Activated CD4-positive, CD25-positive, alpha-beta regulatory T cell (primary cell): ENCODE data around the gene MUC2.

ENCODE experiments used
- DNase-seq, 4 experiments: peaks; one replicate each; lab custom pipeline; 2025; lab: John Stamatoyannopoulos, UW

Gene MUC2

DNA sequence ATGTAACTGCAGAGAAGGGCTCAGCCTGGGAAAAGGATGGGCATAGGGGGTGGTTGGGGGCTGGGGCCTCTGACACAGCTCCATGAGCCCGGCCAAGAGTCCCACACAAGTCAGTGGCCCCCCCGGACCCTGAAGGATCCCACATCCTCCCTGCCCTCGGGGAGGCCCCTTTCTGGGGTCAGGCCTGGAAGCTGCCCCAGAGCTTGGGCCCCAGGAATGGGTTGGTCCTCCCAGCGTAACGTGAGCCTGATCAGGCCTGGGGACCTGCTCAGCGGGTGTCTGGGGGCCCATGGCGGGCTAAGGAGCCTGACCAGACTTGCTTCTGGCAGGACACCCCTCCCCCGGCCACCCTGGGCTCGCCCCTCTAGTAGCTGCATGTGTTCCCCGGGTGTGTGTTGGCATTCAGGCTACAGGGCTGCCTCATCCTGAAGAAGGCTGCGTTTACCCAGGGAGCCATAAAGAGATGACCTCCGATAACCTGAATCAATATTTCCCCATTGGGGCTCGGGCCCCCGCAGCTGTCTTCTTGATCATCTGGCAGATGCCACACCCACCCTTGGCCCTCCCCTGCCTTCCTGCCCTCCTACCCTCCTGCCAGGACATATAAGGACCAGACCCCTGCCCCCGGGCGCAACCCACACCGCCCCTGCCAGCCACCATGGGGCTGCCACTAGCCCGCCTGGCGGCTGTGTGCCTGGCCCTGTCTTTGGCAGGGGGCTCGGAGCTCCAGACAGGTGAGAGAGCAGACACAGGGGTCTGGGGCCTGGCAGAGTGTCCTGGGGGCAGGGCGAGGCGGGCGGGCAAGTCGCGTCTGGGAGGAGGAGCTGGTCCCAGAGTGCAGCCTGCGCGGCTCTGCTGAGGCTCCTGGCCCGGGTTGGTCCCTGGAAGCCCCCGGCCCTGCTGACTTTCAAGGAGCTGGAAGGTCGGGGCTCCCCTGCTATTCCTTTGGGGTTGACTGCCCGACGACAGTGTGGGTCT, at the start of gene MUC2:
Gene MUC2 (plus strand): TSS at position 631 of the 978 bp plus-strand sequence.
- DNase-seq: no peak

DNA sequence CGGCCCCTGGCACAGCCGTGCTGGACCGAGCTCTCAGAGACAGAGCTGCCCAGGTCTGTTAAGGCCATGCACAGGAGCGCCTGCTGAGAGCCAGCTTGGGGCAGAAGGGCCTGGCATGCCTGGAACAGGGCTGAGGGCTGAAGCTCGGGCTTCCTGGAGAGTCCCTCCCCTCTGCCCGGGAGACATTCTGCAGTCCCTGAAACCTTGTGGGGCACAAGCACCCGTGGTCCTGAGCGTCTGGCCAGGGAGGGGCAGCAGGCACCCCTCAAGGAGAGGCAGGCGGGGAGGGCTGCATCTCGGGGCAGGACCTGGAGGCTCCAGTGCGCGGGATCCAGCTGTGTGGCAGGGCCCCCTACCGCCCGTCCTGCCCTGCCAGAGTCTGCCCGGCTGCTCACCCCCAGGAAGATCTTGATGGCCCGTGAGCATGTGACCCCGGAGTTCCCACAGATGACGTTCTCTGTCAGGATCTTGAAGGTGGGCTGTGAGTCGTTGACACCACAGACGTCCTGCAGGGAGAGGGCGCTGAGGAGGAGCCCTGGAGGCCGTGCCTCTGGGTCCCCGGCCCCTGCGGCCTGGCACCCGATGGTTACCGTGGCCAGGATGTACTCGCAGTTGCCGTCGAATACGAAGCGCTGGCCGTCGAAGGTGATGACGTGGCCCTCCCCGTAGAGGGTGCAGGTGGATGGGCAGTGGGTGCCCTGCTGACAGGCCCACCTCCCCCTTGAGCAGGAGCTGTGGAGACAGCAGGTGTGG, 49.1 kb upstream of the MUC2 start:
- no peak for DNase-seq

GRCh38 chr11:1026163-1026450, 48.6 kb upstream of the MUC2 start:
- no peak for DNase-seq

DNA sequence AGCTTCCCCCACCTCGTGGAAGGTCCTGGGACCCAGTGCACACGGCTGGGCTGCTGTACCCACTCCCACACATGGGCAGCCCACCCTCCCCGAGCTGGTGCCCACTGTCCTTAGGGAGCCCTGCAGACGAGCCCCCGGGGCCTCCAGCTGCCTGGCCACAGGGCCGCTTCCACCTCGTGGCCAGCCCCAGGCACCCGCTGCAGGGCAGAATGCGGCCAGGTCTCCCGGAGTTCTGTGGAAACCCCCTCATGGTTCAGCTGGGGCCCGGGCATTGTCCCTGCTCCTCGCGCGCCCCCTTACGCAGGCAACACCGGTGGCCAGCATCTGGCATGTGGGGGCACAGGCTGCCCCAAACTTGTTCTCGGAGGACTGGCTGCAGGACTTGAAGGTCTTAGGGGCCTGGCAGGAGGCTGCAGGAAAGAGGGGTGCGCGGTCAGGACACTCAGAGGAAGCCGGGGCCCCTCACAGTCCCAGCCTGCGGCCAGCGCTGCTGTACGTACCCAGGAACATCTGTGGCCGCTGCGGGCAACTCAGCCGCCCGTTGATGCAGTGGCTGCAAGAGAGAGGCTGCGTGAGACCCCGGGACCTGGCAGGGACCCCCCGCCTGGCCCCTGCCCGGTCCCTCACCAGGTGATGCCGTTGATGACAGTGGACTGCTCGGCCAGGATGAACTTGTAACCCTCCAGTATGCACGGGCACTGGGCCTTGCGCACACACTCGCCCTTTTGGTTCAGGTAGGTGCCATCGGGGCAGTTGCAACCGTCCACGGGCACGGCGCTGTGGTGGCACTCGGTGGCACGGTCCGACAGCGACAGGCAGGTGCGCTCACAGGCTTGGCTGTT, 47.8 kb upstream of the MUC2 start:
- no peak for DNase-seq

GRCh38 chr11:1027483-1028290, 47.0 kb upstream of the MUC2 start:
- no peak for DNase-seq

DNA sequence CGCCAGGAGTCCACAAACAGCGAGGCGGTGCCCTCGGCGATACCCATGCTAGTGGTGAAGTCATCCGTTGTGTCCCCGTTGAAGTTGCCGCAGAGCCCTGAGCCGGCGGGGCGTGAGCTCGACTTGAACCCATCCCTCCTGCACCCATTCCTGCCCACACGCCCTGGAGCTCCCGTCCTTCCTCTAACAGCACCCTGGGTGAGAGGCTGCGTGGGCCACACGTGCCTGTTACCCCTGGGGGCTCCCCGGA, 46.5 kb upstream of the MUC2 start:
- no peak for DNase-seq

- DNase-seq: no peak
Observed at GRCh38 chr11:1028616-1029015, 46.1 kb upstream of the MUC2 start.

GRCh38 chr11:1029051-1029450, 45.6 kb upstream of the MUC2 start:
- DNase-seq: no peak

DNA sequence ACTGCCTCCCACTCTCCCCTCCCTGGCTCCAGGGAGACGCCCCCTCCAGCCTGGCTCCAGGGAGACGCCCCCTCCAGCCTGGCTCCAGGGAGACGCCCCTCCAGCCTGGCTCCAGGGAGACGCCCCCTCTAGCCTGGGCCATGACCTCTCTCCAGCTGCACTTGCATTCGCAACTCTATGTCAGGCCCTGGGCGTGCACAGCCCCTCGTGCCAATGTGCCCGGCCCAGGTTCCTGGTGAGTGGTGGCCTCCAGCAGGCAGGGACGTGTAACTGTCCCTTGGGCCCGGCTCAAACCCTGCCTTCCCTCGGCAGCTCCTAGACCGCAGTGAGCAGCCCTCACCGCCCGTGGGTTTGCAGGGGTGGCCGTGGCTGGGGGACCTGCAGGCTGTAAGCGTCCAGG, 45.0 kb upstream of the MUC2 start:
- DNase-seq: no peak

DNA sequence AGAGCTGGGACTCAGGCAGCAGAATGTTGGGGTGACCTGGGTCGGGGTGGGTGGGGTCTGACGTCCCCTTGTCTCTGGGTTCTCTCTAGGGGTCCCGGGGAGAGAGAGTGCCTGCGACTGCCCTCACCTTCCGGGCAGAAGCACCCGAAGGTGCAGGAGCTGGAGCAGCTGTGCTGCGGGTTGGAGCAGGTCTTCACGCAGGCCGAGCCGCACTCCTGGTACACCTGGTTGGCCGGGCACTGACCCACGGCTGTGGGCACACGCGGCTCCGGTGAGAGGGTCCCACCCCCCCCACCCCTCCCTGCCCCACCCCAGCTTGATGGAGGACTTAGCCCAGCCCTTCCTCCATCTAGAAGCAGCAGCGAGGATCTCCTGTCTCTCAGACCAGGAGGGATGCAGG, 44.6 kb upstream of the MUC2 start:
- DNase-seq: no peak

DNA sequence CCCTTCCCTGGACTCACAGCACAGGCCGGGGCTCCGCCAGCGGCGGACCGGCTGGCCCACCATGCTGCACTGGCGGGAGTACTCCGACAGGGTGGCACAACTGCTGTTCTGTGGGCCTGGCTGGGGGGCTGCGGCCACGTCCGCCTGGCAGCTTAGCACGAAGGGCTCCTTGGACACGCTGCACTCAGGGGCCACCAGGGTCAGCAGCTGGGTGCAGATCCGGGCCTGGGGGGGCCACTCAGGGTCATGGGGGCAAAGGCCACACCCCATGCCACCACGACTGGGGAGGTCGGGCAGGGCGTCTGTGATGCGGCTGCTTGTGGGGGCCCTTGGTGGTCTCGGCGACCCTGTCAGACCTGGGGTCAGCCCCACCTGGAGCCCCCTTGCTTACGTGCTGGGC, 44.1 kb upstream of the MUC2 start:
- no peak for DNase-seq

DNA sequence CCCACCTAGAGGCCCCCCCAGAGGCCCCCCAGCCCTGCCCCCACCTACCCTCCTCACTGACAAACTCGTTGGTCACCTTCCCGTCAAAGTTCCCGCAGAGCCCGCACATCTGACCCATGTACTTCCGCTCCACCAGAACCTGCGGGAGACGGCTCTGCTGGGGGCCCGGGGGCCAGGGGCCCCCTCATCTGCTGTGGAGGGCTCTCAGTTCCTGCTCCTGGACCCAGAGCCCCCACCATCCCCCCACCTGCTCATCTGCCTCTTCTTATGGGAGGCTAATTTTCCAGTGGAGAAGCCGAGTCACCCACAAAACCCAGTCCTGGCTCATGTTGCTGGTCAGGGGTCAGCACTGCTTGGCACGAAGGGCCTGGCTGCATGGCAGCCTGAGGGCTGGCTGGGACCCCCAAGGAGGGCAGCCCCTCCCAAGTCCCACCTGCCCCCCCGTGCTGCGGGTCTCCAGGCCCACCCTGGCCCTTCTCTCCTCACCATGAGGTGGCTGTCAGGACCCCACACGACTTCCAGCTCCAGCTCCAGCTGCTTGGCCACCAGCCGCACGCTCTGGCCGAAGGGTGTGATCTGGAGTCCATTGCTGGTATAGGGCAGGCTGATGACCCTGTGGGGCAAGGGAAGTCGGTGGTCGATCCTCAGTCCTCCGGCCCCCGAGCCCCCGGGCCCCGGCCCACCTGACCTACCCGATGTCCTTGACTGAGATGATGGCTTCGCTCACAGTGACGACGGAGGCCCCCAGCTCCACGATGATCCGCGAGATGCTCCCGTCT, 43.4 kb upstream of the MUC2 start:
- DNase-seq: no peak

DNA sequence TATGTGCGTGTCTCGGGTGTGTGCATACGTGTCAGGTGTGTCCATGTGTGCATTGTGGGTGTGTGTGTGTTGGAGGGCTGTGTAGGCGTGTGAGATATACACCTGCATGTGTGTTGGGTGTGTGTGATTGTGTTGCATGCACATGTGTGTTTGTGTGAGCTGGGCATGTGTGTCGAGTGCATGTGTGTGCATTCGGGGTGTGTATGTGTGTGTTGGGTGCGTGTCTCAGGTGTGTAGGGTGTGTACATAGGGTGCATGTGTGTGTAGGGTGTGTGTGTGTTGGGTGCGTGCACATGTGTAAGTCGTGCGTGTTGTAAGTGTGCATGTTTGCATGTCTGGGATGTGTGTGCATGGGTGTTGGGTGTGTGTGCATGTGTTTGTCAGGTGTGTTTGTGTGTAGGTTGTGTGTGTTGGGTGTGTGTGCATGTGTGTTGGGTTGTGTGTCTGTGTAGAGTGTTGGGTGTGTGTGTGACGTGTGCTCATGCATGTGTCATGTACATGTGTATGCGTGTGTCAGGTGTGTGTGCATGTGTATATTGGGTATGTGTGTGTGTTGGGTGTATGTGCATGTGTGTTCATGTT, 42.3 kb upstream of the MUC2 start:
- no peak for DNase-seq

DNA sequence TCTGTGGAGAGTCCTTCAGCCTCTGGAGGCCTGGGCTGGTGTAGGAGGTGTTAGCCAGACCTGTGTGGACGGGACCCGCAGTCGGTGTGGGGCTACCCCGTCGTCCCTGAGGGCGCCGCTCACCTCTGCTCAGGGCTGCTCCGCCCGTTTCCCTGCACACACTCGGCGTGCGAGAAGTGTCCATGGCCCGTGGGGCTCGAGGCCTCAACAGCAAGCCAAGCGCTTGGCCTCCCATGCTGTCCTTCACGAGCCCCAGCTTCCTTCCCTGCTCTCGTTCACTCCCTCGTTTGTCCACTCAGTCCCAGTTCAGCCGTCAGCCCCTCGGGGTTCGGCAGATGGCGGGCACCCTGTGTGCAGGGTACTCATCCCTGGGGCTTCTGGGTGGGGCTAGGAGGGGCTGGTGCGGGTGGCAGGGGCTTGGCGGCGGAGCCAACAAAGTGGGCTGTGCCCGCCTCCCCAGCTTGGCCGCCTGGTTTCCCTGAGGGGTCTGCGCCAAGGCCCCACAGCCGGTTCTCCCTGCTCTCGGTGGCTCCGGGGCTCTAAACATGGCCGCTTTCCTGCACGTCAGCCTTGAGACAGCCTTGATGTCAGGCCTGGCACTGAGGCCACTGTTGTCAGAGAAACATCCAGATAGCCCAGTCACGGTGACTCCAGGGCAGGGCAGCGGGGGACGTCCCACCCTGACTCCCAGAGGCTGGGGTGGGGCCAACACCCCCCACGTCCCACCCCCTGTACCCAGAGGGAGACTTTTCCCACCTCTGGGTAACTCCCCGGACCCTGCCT, 41.5 kb upstream of the MUC2 start:
- no peak for DNase-seq

- no peak for DNase-seq
Observed at GRCh38 chr11:1034001-1034400, 40.7 kb upstream of the MUC2 start.

DNA sequence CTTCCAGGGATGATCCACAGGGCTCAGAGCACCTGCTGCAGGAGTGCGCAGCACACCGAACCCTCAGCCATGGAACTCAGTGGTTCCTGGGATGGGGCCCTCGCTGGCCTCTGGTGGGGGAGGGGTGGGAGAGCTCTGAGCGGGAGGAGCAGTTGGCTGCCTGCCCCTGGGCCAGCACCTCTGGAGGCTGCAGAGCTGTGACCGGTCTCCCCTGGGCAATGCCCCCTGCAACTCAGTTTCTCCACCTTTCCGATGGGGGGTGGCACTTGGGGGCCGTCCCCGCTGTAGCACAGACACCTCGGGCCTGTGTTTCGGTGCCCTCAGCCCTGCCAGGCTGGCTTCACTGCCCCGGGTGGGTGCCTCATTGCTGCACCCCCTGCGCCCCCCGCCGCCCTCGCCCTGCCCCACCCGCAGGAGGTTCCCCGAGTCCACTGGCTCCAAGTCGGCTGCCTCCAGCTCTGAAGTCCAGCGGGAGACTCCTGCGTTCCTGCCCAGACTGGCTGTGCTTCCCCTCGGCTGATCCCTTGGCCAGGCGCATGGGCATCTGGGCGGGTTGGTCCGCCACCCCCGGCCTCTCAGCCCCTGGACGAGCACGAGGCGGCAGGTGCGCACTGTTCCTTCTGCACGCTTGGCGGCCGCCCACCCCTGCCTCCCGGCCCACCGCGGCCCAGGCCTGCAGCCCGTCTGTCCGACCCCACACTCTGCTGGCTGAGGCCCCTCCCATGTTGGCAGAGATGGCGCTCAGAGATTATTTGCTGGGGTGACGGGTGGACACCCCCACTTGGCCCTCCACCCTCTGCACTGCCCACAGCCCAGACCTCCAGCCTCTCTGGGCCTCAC, 40.0 kb upstream of the MUC2 start:
- DNase-seq: no peak

DNA sequence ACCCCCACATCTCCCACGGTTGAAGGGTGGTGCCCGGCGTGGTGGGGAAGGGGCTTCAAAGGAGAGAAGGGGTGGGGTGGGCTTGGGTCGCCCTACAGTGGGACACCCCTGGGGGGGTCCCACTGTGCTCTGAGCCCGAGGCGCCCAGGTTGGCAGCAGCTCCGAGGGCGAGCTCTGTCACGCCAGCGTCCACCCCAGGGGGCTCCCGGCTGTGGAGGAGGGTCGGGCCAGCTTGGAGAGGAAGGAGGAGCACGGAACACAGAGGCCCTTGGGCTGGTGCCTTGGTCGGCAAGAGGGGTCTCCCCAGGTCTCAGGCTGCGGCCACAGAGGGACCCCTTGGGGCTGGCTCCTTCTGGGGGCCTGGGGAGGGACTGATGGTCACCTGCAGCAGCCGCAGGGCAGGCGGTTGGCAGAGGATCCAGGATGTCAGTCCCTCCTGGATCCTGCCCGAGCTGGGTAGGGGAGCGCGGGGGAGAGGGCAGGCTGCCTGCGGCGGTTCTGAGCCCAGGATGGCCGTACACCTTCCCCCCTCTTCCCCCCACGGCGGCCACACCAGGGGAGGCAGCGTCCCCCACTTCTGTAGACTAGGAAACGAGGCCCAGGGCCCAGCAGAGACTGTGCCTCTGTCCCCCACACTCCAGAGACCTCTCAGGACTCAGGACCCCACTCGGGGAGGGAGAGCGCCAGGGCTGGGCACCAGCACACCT, 38.9 kb upstream of the MUC2 start:
- DNase-seq: no peak

GRCh38 chr11:1036303-1036923, 38.3 kb upstream of the MUC2 start, which contains the start of gene MUC6:
TSS of gene MUC6 (minus strand) at chr11:1036718. CDS start at chr11:1036655, 63 bp downstream.
- no peak for DNase-seq
